ENCODE data around the gene PI4K2B. TPM values are rescaled to one million over a fixed set of nuclear protein-coding genes. Genes with fewer than 3 reads are reported as not detected.

Gene PI4K2B
- 27.7 and 34.4 TPM in 2 replicates for total RNA-seq

GRCh38 chr4:25233737-25234389, at the start of gene PI4K2B:
PI4K2B (plus strand) TSS chr4:25234033; CDS start chr4:25234164, 131 bp downstream.

GRCh38 chr4:25312496-25313200, 78.8 kb downstream of the PI4K2B start, which contains the start of gene ZCCHC4:
ZCCHC4 (plus strand) TSS chr4:25312774; CDS start chr4:25312810, 36 bp downstream.

Small RNAs within 50 kb of the gene (small RNA-seq; reads per million reads assigned to genes)
- not detected for gene RF00004

Other genes starting within 250 kb of the PI4K2B start
- gene LGI2, start 203.1 kb upstream of the PI4K2B start, total RNA-seq = 1.2 and 1.4 TPM in 2 replicates
- gene SEPSECS, start 73.6 kb upstream of the PI4K2B start, total RNA-seq = 14.9 and 16.4 TPM in 2 replicates
- gene ZCCHC4, start 78.7 kb downstream of the PI4K2B start, total RNA-seq = 11.0 and 14.9 TPM in 2 replicates
- gene ANAPC4, start 143.2 kb downstream of the PI4K2B start, total RNA-seq = 45.8 and 52.5 TPM in 2 replicates

All from articular chondrocyte of knee joint (primary cell).